Esophagus muscularis mucosa (tissue), 4 donors: ENCODE results near the gene PSMB4. TPM values are rescaled to one million over a fixed set of nuclear protein-coding genes. Genes with fewer than 3 reads are reported as not detected.

Experiments used
- DNase-seq: peaks from one replicate; pipeline ENCODE4 v3.0.0-alpha.2; 2017; ENCODE audit errors: extremely low spot score
- H3K27ac ChIP-seq, 4 donors: fragments of 200-600 bp; sonication (generic); replicated peaks in 1 of 4; 1 replicate in 3 of 4; 2 replicates in 1 of 4; pipeline ENCODE4 v1.5.1; 2016 to 2019; ENCODE audit warnings: mild to moderate bottlenecking in 1 of 4
- H3K27me3 ChIP-seq, 4 donors: fragments of 200-600 bp; sonication (generic); one replicate each; pipeline versions ENCODE4 v1.5.1 to v1.6.0; 2016 to 2019
- H3K36me3 ChIP-seq, 4 donors: fragments of 200-600 bp; sonication (generic); one replicate each; pipeline ENCODE4 v1.5.1; 2016 to 2019
- H3K4me1 ChIP-seq, 4 donors: fragments of 200-600 bp; sonication (generic); one replicate each; pipeline ENCODE4 v1.5.1; 2016 to 2019
- H3K4me3 ChIP-seq, 4 donors: fragments of 200-600 bp; sonication (generic); 1 replicate in 2 of 4; 2 replicates in 2 of 4; pipeline ENCODE4 v1.5.1; 2016 to 2019; ENCODE audit warnings: mild to moderate bottlenecking in 4 of 4, moderate library complexity in 1 of 4
- H3K9me3 ChIP-seq, 4 donors: fragments of 200-600 bp; sonication (generic); 1 replicate in 3 of 4; 2 replicates in 1 of 4; pipeline ENCODE4 v1.5.1; 2016 to 2019
- CTCF ChIP-seq, 3 experiments: fragments of 200-600 bp in 2 of 3; fragments of 450-650 bp in 1 of 3; sonication (generic) in 2 of 3; IDR thresholded peaks; one replicate each; pipeline ENCODE4 v1.5.1; 2017 to 2019; ENCODE audit warnings: antibody characterized with exemption in 3 of 3, mild to moderate bottlenecking in 2 of 3, moderate library complexity in 1 of 3
- EP300 ChIP-seq: sonication (generic); formaldehyde crosslinking; IDR thresholded peaks from one replicate; pipeline ENCODE4 v1.6.1; 2017; ENCODE audit warnings: antibody characterized with exemption
- POLR2A ChIP-seq: fragments of 450-650 bp; IDR thresholded peaks from one replicate; pipeline ENCODE4 v1.6.1; 2017; ENCODE audit warnings: antibody characterized with exemption, moderate library complexity, mild to moderate bottlenecking, low read depth
- POLR2AphosphoS5 ChIP-seq, 2 donors: sonication (generic); formaldehyde crosslinking; IDR thresholded peaks; one replicate each; pipeline ENCODE4 v1.6.1; 2017; ENCODE audit warnings: antibody characterized with exemption in 2 of 2
- WGBS: methylation state at CpG from one replicate; pipeline ENCODE4 v1.1.5; 2018; 5-methylcytosine and 5-hydroxymethylcytosine counted together
- intact Hi-C: fragments of 100-400 bp; cut with DNase I; formaldehyde crosslinking; loops from one replicate; pipeline ENCODE4 v1.15.1; 2023
- total RNA-seq, 4 donors: library from RNA; depleted of rRNA; stranded (reverse); fragments of >200 nt; gene quantifications; one replicate each; pipeline versions ENCODE4 v1.1.0 to v1.2.1, GENCODE V29; 2016

Gene PSMB4
- total RNA-seq, 4 donors from 2014 or later = 236 to 284 (median 253) TPM

GRCh38 chr1:151405187-151405951, 6.0 kb downstream of the PSMB4 start:
- no peak overlapping the region for H3K4me3 ChIP-seq
- WGBS = 80% methylated on average over 12 of the region's 13 CpGs
- peaks cover 9 to 12% (median 11%) of the 10 kb centered on the region in 4 donors for H3K4me1 ChIP-seq
- DNase-seq = no peak
- peaks cover 73 to 100% (median 99%) of the 10 kb centered on the region in 4 donors for H3K36me3 ChIP-seq
- H3K27ac ChIP-seq = no peak overlapping the region
- intact Hi-C loops = no loop called here
- TF ChIP-seq CTCF (IDR thresholded peaks at IDR 0.05) = no peak
- no peak for TF ChIP-seq EP300
- no peak for TF ChIP-seq POLR2A
- TF ChIP-seq POLR2AphosphoS5 (IDR thresholded peaks at IDR 0.05) = no peak
- H3K27me3 ChIP-seq = no peaks in the 10 kb centered on the region
- H3K9me3 ChIP-seq = no peaks in the 10 kb centered on the region

DNA sequence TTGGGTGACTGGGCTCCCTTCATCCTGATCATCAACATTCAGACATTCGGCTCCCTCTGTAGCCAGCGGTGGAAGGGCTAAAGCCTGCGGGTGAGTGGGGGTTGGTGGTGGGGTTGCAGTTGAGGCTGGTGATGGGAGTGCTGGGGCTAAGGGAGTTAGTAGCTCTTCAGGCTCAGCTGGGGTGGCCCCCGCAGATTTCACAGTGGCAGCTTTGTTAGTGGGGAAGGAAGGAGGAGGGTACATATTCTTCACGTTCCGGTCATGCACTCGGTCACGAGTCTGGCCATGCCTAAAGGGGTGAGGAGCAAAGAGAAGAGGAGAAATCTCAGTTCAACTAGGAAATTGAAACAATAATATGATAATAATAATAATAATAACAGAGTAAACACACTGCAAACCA, 6.8 kb downstream of the PSMB4 start:
- intact Hi-C loops = no loop called here
- DNase-seq = no peak
- Histone ChIP-seq H3K36me3 (peaks cover 81 to 100% (median 99%) of the 10 kb centered on the region in 4 donors), H3K4me3 (no peak overlapping the region), H3K9me3 (no peaks in the 10 kb centered on the region), H3K27me3 (no peaks in the 10 kb centered on the region), H3K27ac (no peak overlapping the region), H3K4me1 (peaks cover 1 to 3% (median 3%) of the 10 kb centered on the region in 4 donors)
- TF ChIP-seq CTCF (IDR thresholded peaks at IDR 0.05) (no peak), POLR2AphosphoS5 (IDR thresholded peaks at IDR 0.05) (no peak), EP300 (no peak), POLR2A (no peak)
- WGBS = 76% methylated on average over 8 of the region's 8 CpGs

- H3K27ac ChIP-seq = no peak overlapping the region
- H3K4me1 ChIP-seq = no peaks in the 10 kb centered on the region
- H3K4me3 ChIP-seq = no peak overlapping the region
- intact Hi-C loops = no loop called here
- peaks cover 81 to 100% (median 99%) of the 10 kb centered on the region in 4 donors for H3K36me3 ChIP-seq
- DNase-seq = no peak
- no peaks in the 10 kb centered on the region for H3K9me3 ChIP-seq
- TF ChIP-seq POLR2AphosphoS5 (IDR thresholded peaks at IDR 0.05) = no peak
- no peak for TF ChIP-seq POLR2A
- no peak for TF ChIP-seq EP300
- TF ChIP-seq CTCF (IDR thresholded peaks at IDR 0.05) = no peak
- H3K27me3 ChIP-seq = no peaks in the 10 kb centered on the region
- WGBS = 93% methylated on average over 3 of the region's 3 CpGs
Measured at GRCh38 chr1:151407304-151407703, 7.9 kb downstream of the PSMB4 start.

DNA sequence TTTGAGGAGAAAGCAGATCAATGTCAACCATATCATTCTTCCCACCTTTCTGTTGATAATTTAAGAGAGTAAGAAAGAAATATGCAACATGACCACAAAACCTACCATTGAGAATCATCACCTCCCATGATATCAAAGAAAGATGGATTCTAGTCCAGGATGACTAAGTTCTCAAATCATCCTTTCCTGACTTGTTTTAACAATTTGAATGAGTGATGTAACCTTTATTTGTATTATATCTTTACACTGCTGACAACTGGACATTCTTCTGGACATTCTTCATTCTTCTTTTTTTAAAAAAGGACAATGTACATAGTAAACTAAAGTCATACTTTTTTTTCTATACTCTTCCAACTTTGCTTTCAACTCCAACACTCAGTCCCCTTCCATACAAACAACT, 9.5 kb downstream of the PSMB4 start:
- no peak for DNase-seq
- Histone ChIP-seq H3K4me3 (no peak overlapping the region), H3K27me3 (no peaks in the 10 kb centered on the region), H3K9me3 (no peaks in the 10 kb centered on the region), H3K4me1 (no peaks in the 10 kb centered on the region), H3K27ac (no peak overlapping the region), H3K36me3 (peaks cover 74 to 98% (median 98%) of the 10 kb centered on the region in 4 donors)
- intact Hi-C loops = no loop called here
- TF ChIP-seq POLR2AphosphoS5 (IDR thresholded peaks at IDR 0.05) = no peak
- no peak for TF ChIP-seq POLR2A
- TF ChIP-seq CTCF (IDR thresholded peaks at IDR 0.05) = no peak
- TF ChIP-seq EP300 = no peak
